GM12892 (cell line): ENCODE measurements around the gene ANKDD1B.

ENCODE experiments used
- POLR2A ChIP-seq: IDR thresholded peaks from 2 replicates; pipeline ENCODE4 v1.6.1; 2011; ENCODE audit warnings: low read depth, low read length, control low read depth
- TAF1 ChIP-seq: IDR thresholded peaks from 2 replicates; pipeline ENCODE4 v1.6.1; 2011; ENCODE audit warnings: low read depth, mild to moderate bottlenecking, control low read depth, low read length, borderline replicate concordance

DNA sequence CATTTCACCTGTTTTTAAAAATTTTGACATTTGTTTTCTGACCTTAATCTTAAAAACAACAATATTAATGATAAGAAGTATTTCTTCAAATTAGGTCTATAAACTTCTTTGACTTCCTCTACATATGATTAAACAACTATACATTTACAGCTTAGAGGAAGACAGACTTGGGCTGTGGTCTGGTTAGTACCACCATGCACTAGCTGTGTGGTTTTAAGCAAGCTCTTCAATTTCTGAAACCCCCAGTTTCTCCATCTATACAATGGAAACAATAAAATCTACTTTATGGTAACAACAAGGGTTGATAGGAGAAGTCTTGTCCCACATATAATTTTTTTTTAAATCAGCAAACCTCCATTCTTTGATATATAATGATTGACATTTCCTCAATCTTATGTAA, 15.7 kb downstream of the ANKDD1B start:
- no peak for TF ChIP-seq POLR2A
- TF ChIP-seq TAF1, result no peak
